BJ (cell line): ENCODE data around the gene DUS1L. TPM values are rescaled to one million over a fixed set of nuclear protein-coding genes. Genes with fewer than 3 reads are reported as not detected.

ENCODE experiments used
- CTCF ChIA-PET: fragments of 350-600 bp; formaldehyde crosslinking; extraction: SDS; loops from one replicate; lab custom pipeline; 2021; ENCODE audit warnings: antibody characterized with exemption, inconsistent platforms; lab: Yijun Ruan, JAX
- POLR2A ChIA-PET: fragments of 300-600 bp; sonication (Branson Sonifier 250); formaldehyde crosslinking; extraction: SDS; loops from one replicate; lab custom pipeline; 2021; ENCODE audit warnings: antibody characterized with exemption; lab: Charles Lee
- DNase-seq: peaks from one replicate; pipeline ENCODE4 v3.0.0-alpha.2; 2011; ENCODE audit warnings: low read depth
- H3K27me3 ChIP-seq: 2 replicates; pipeline ENCODE4 v1.6.0; 2011; ENCODE audit warnings: low read length; ENCODE audit not compliant: control insufficient read depth, insufficient read depth
- H3K36me3 ChIP-seq: 2 replicates; pipeline ENCODE4 v1.5.1; 2011; ENCODE audit warnings: low read length; ENCODE audit not compliant: control insufficient read depth, insufficient read depth
- H3K4me3 ChIP-seq: 2 replicates; pipeline ENCODE4 v1.5.1; 2011; ENCODE audit warnings: low read depth, mild to moderate bottlenecking, control low read depth, low read length
- polyA plus RNA-seq: library from polyadenylated mRNA; depleted of rRNA; stranded (reverse); fragments of >200 nt; gene quantifications from 2 replicates; pipeline ENCODE4 v1.2.3, GENCODE V29; 2011
- TF ChIP-seq, protein P1 (sequence below): IDR thresholded peaks from 2 replicates; pipeline ENCODE4 v1.5.1; 2011; ENCODE audit warnings: low read depth, mild to moderate bottlenecking, control low read depth, inconsistent platforms, low read length, moderate library complexity; ENCODE audit not compliant: insufficient read depth

DUS1L gene
- polyA plus RNA-seq, 1 experiment: 47.6 TPM

GRCh38 chr17:82062984-82063368 is 2.6 kb downstream of the DUS1L start:
- ChIA-PET CTCF (no interaction called here), POLR2A (no interaction called here)
- TF ChIP-seq, protein P1, sequence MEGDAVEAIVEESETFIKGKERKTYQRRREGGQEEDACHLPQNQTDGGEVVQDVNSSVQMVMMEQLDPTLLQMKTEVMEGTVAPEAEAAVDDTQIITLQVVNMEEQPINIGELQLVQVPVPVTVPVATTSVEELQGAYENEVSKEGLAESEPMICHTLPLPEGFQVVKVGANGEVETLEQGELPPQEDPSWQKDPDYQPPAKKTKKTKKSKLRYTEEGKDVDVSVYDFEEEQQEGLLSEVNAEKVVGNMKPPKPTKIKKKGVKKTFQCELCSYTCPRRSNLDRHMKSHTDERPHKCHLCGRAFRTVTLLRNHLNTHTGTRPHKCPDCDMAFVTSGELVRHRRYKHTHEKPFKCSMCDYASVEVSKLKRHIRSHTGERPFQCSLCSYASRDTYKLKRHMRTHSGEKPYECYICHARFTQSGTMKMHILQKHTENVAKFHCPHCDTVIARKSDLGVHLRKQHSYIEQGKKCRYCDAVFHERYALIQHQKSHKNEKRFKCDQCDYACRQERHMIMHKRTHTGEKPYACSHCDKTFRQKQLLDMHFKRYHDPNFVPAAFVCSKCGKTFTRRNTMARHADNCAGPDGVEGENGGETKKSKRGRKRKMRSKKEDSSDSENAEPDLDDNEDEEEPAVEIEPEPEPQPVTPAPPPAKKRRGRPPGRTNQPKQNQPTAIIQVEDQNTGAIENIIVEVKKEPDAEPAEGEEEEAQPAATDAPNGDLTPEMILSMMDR: no peak
- peaks cover 37% of the 10 kb centered on the region for H3K36me3 ChIP-seq
- no peaks in the 10 kb centered on the region for H3K27me3 ChIP-seq
- DNase-seq: no peak
- no peak overlapping the region for H3K4me3 ChIP-seq

DNA sequence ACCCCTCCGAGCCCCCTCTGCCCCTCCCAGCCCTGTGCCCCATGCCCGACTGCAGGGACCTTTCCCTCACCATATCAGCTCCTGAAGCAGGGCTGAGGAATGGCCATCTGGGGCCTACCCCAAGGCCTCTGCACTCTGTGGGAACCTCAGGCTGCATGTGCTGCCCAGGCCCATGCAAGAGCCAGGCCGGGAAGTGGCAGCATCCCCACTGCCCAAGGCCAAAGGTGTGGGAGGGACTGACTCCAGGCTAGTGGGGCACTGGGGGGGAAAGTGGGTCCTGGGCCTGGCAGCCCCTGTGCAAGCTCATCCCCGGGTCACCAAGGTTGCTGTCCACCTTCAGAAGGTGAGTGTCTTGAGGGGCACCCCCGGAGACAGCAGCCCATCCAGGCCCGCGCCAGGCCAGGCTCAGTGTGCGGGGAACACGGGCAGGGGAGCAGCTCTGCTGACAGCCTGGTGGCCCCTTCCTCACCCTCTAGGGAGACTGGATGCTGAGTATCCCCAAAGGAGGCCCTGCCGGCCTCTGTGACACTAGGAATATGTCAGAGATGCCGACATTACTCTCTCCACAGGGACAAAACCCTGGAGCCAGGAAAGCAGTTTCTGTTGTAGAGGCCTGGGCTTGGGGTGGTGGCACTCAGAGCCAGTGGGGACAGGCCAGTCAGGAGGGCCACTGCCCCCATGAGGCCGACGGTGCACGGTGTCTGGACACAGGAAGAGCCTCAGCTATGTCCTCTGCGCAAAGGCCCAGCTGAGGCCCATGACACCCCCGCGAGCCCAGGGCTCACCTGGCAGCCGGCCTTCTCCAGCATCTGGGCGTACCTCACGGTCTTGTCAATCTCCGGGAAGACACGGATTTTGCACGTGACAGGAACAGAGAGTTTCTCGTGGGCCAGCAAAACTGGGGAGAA is 3.3 kb downstream of the DUS1L start:
- CTCF ChIA-PET: no interaction called here

DNA sequence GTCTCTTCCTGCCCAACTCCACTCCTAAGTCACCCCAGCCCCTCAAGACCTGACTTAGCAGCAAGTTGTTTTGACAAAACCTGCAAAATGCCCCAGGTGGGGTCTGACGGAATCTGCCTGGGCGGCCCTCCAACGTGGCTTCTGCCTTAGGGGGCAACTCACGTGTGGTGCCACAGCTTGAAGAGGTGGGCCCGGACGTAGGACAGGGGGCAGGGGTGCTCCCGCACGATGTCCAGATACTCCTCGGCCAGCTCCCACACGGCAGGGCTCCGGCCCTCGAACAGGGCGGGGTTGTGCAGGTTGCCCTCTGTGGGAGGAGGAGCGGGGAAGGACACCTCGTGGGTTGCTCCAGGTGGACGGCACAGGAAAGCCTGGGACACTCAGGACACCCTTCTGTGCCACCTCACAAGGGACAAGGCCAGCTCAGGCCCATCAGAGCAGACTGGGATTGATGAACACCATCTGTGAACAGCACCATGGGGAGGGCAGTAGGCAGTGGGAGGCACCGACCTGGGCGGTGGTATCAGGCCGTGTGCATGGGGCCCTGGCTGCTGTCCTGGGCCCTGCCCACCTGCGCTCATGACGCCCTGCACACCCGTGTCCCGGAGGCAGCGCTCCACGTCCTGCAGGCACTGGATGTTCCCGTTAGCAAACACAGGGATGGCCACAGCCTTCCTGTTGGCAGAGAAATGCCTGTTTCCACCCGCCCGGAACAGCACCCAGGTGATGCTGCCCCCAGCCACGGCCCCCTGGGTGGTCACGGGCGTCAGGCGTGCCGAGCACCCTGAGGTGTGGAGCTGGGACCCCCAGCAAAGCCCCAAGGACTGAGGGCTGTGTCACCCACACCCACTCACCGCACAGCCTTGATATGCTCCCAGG is 4.3 kb downstream of the DUS1L start:
- POLR2A ChIA-PET: no interaction called here

More for the DNA sequence above, 3.3 kb downstream of the DUS1L start:
- TF ChIP-seq, protein P1: no peak
- peaks cover 40% of the 10 kb centered on the region for H3K36me3 ChIP-seq
- H3K27me3 ChIP-seq: no peaks in the 10 kb centered on the region
- POLR2A ChIA-PET: no interaction called here
- H3K4me3 ChIP-seq: no peak overlapping the region
- DNase-seq: no peak

GRCh38 chr17:82060614-82061013 is 5.0 kb downstream of the DUS1L start:
- POLR2A ChIA-PET: no interaction called here

More for the DNA sequence above, 4.3 kb downstream of the DUS1L start:
- no peak overlapping the region for H3K4me3 ChIP-seq
- TF ChIP-seq, protein P1: no peak
- no peak for DNase-seq
- CTCF ChIA-PET: interaction anchor here (1.0 kb wide), 1 partner anchor 24 kb away, joined by 3 read pairs; the partner anchor contains the start of gene DCXR
- H3K27me3 ChIP-seq: no peaks in the 10 kb centered on the region
- peaks cover 49% of the 10 kb centered on the region for H3K36me3 ChIP-seq

More at GRCh38 chr17:82060614-82061013, 5.0 kb downstream of the DUS1L start:
- TF ChIP-seq, protein P1: no peak
- Histone ChIP-seq H3K27me3 (no peaks in the 10 kb centered on the region), H3K4me3 (no peak overlapping the region), H3K36me3 (peaks cover 56% of the 10 kb centered on the region)
- CTCF ChIA-PET: interaction anchor here (1.0 kb wide), 1 partner anchor 23 kb away, joined by 3 read pairs; the partner anchor contains the start of gene DCXR
- no peak for DNase-seq
